HepG2 (cell line): ENCODE results near the gene CHMP5. TPM values are rescaled to one million over a fixed set of nuclear protein-coding genes. Genes with fewer than 3 reads are reported as not detected.
A peak's percentile ranks its signal among the peaks of the same experiment; 100 is the strongest.

Experiments
- ATAC-seq: fragments of 200-7000 bp; cut with Tn5 transposase; 3 replicates; pipeline ENCODE4 v1.9.1; 2020; ENCODE audit warnings: mild to moderate bottlenecking, moderate library complexity
- Bru-seq: library from RNA; stranded (reverse); fragments of 400-500 nt; gene quantifications from one replicate; lab custom pipeline; 2021; lab: Mats Ljungman, UMichigan
- BruChase-seq, 2 experiments: library from RNA; stranded (reverse); fragments of 400-500 nt; gene quantifications; one replicate each; lab custom pipeline; 2021; lab: Mats Ljungman, UMichigan
- BruUV-seq: library from RNA; stranded (reverse); fragments of 400-500 nt; replicated peaks from 2 replicates; lab custom pipeline; 2021; lab: Mats Ljungman, UMichigan
- CTCF ChIA-PET: fragments of 300-600 bp; formaldehyde crosslinking; extraction: SDS; loops from one replicate; lab custom pipeline; 2021; ENCODE audit warnings: low total read pairs, inconsistent platforms, low intra/inter-chr PET ratio; lab: Yijun Ruan, JAX
- POLR2A ChIA-PET: fragments of 350-600 bp; sonication (Branson Sonifier 250); formaldehyde crosslinking; loops from one replicate; lab custom pipeline; 2020; ENCODE audit warnings: antibody characterized with exemption, inconsistent platforms; lab: Yijun Ruan, JAX
- DNase-seq: peaks from one replicate; pipeline ENCODE4 v3.0.0-alpha.2; 2015; ENCODE audit warnings: low spot score
- FAIRE-seq: peaks from 3 replicates; lab custom pipeline; 2011; peaks lifted over from hg19 to GRCh38; lab: Jason Lieb, UNC
- H2AFZ ChIP-seq: one replicate; pipeline ENCODE4 v1.6.1; 2011; ENCODE audit warnings: low read length, inconsistent platforms
- H3K27ac ChIP-seq: fragments of 300-600 bp; 3 replicates; pipeline ENCODE4 v1.8.0; 2011; ENCODE audit warnings: mixed run types, mild to moderate bottlenecking, mixed read lengths, low read length, inconsistent platforms; ENCODE audit not compliant: insufficient read depth; ENCODE audit errors: extremely low read length
- H3K27me3 ChIP-seq, 2 experiments: fragments of 200-600 bp in 1 of 2; 2 replicates in 1 of 2; 3 replicates in 1 of 2; pipeline versions ENCODE4 v1.6.0 to v1.8.0; 2011; ENCODE audit warnings: low read length in 2 of 2, mild to moderate bottlenecking in 2 of 2, moderate library complexity in 2 of 2, inconsistent platforms in 1 of 2; ENCODE audit not compliant: insufficient read depth in 2 of 2, control insufficient read depth in 1 of 2
- H3K36me3 ChIP-seq, 2 experiments: fragments of 200-600 bp in 1 of 2; replicated peaks in 1 of 2; 2 replicates in 1 of 2; 3 replicates in 1 of 2; pipeline versions ENCODE4 v1.5.1 to v1.8.0; 2011; ENCODE audit warnings: low read length in 2 of 2, inconsistent platforms in 1 of 2; ENCODE audit not compliant: insufficient read depth in 2 of 2, control insufficient read depth in 1 of 2
- H3K4me1 ChIP-seq: 2 replicates; pipeline ENCODE4 v1.5.1; 2012; ENCODE audit warnings: low read length, inconsistent platforms; ENCODE audit not compliant: insufficient read depth
- H3K4me2 ChIP-seq: 2 replicates; pipeline ENCODE4 v1.6.0; 2011; ENCODE audit warnings: low read depth, low read length, inconsistent platforms
- H3K4me3 ChIP-seq, 3 experiments: fragments of 200-600 bp in 1 of 3; sonication (generic), shearing (Covaris generic) in 1 of 3; replicated peaks in 1 of 3; 2 replicates each; pipeline ENCODE4 v1.5.1; 2011 to 2016; ENCODE audit warnings: low read length in 3 of 3, inconsistent platforms in 2 of 3, low read depth in 2 of 3, mild to moderate bottlenecking in 2 of 3, control low read depth in 1 of 3, mixed read lengths in 1 of 3; ENCODE audit not compliant: insufficient read depth in 1 of 3
- H3K79me2 ChIP-seq: one replicate; pipeline ENCODE4 v1.6.1; 2011; ENCODE audit warnings: low read length, inconsistent platforms; ENCODE audit not compliant: insufficient read depth
- H3K9ac ChIP-seq: 2 replicates; pipeline ENCODE4 v1.6.0; 2011; ENCODE audit warnings: mild to moderate bottlenecking, low read depth, low read length, inconsistent platforms; ENCODE audit not compliant: insufficient read depth
- H3K9me3 ChIP-seq: 2 replicates; pipeline ENCODE4 v1.5.1; 2012; ENCODE audit warnings: mild to moderate bottlenecking, low read length
- H4K20me1 ChIP-seq: 2 replicates; pipeline ENCODE4 v1.6.0; 2011; ENCODE audit warnings: inconsistent platforms, mild to moderate bottlenecking, low read length, moderate library complexity; ENCODE audit not compliant: insufficient read depth
- ASH2L ChIP-seq: fragments of 300-600, 200-600 bp; sonication (generic); IDR thresholded peaks from 2 replicates; pipeline ENCODE4 v1.7.0; 2017; ENCODE audit warnings: low read depth, mild to moderate bottlenecking, moderate library complexity, mixed read lengths, low read length; ENCODE audit not compliant: insufficient read length
- ISX ChIP-seq: sonication (generic); formaldehyde crosslinking; conservative IDR thresholded peaks from 2 replicates; pipeline ENCODE4 v1.5.0; 2020; ENCODE audit warnings: missing genetic modification reagents
- LRRFIP1 ChIP-seq: sonication (generic); formaldehyde crosslinking; conservative IDR thresholded peaks from 2 replicates; pipeline ENCODE4 v1.4.0; 2020; ENCODE audit warnings: missing genetic modification reagents
- TCF7 ChIP-seq: sonication (generic); IDR thresholded peaks from 2 replicates; pipeline ENCODE4 v1.6.1; 2016; ENCODE audit warnings: antibody characterized with exemption, low read depth
- ZBTB44 ChIP-seq: sonication (generic); formaldehyde crosslinking; IDR thresholded peaks from 2 replicates; pipeline ENCODE4 v1.4.0; 2020; ENCODE audit warnings: missing genetic modification reagents
- ZNF281 ChIP-seq: sonication (generic); formaldehyde crosslinking; IDR thresholded peaks from 2 replicates; pipeline ENCODE4 v1.4.0; 2020; ENCODE audit warnings: missing genetic modification reagents, borderline replicate concordance
- ZSCAN20 ChIP-seq: sonication (generic); formaldehyde crosslinking; IDR thresholded peaks from 2 replicates; pipeline ENCODE4 v1.4.0; 2020; ENCODE audit warnings: missing genetic modification reagents, mild to moderate bottlenecking, borderline replicate concordance
- WGBS: methylation state at CpG from one replicate; pipeline ENCODE4 v1.1.6; 2017; ENCODE audit warnings: low lambda C conversion rate; 5-methylcytosine and 5-hydroxymethylcytosine counted together
- in situ Hi-C: cut with HindIII; loops from 2 replicates; pipeline ENCODE4 v1.10.0; 2017; ENCODE audit warnings: low pct_unique_long_range_greater_than_20kb; ENCODE audit not compliant: extremely low pct_ligation_motif_present
- intact Hi-C: fragments of 100-400 bp; cut with micrococcal nuclease; formaldehyde crosslinking; loops from one replicate; pipeline ENCODE4 v1.10.0; 2022; ENCODE audit not compliant: unreplicated experiment
- long read RNA-seq, 2 experiments: library from RNA in 1 of 2; library from polyadenylated mRNA in 1 of 2; stranded (forward) in 1 of 2; unstranded in 1 of 2; transcript quantifications; one replicate each; pipeline ENCODE4 v2.0.0, GENCODE V29; 2019 to 2022
- polyA minus RNA-seq, 3 experiments: library from RNA; depleted of rRNA, polyadenylated mRNA; stranded (reverse); fragments of >200 nt; gene quantifications; 2 replicates each; pipeline ENCODE4 v1.2.3, GENCODE V29; 2011; ENCODE audit warnings: low replicate concordance in 1 of 3
- polyA plus RNA-seq, 8 experiments: library from polyadenylated mRNA; depleted of rRNA in 3 of 8; stranded (reverse) in 7 of 8; unstranded in 1 of 8; fragments of >200 nt; fragmentation: Illumina TruSeq in 4 of 8; extraction: Trizol in 4 of 8; gene quantifications; 2 replicates each; pipeline versions ENCODE4 v1.2.1 to v1.2.3, GENCODE V29; 2011 to 2016; ENCODE audit warnings: low read depth in 4 of 8, missing spikeins in 1 of 8, mixed read lengths in 1 of 8; ENCODE audit not compliant: insufficient read depth in 1 of 8
- total RNA-seq, 5 experiments: library from RNA; depleted of rRNA; stranded (reverse); fragments of >200 nt; fragmentation: Illumina TruSeq; extraction: Trizol; gene quantifications; 2 replicates each; pipeline ENCODE4 v1.2.3, GENCODE V29; 2016; ENCODE audit warnings: low read depth in 1 of 5

The CHMP5 gene
- total RNA-seq (2016; rRNA removed; fragmentation: Illumina TruSeq; extraction: Trizol) (57.3 and 91.4 TPM in 2 replicates), polyA plus RNA-seq (2011; rRNA removed) (36.1 and 46.0 TPM in 2 replicates), polyA minus RNA-seq (2011; rRNA and poly(A)+ RNA removed; ENCODE audit: low replicate concordance) (7.0 and 11.9 TPM in 2 replicates), Bru-seq, nascent RNA (percentile 74 among the genes with signal in this experiment), BruChase-seq, experiment 1, labeled RNA remaining after a 6-hour chase (percentile 86 among the genes with signal in this experiment), BruChase-seq, experiment 2, labeled RNA remaining after a 2-hour chase (percentile 76 among the genes with signal in this experiment)
- 15.4 and 16.1 TPM in 2 replicates for total RNA-seq (2016; cell fraction: cytosol; rRNA removed; fragmentation: Illumina TruSeq; extraction: Trizol; ENCODE audit: low read depth)
- 59.1 and 93.1 TPM in 2 replicates for total RNA-seq (2016; cell fraction: insoluble cytoplasmic fraction; rRNA removed; fragmentation: Illumina TruSeq; extraction: Trizol)
- total RNA-seq (2016; cell fraction: membrane; rRNA removed; fragmentation: Illumina TruSeq; extraction: Trizol): 15.5 and 22.5 TPM in 2 replicates
- 19.9 and 22.9 TPM in 2 replicates for total RNA-seq (2016; cell fraction: nucleus; rRNA removed; fragmentation: Illumina TruSeq; extraction: Trizol)
- polyA plus RNA-seq (2011; cell fraction: cytosol; rRNA removed): 25.0 and 39.0 TPM in 2 replicates
- 9.7 and 13.5 TPM in 2 replicates for polyA plus RNA-seq (2011; cell fraction: nucleus; rRNA removed)
- 60.6 and 62.8 TPM in 2 replicates for polyA plus RNA-seq (2012)
- polyA plus RNA-seq (2016; cell fraction: cytosol; fragmentation: Illumina TruSeq; extraction: Trizol; ENCODE audit: low read depth): 9.9 and 11.6 TPM in 2 replicates
- 88.3 and 97.0 TPM in 2 replicates for polyA plus RNA-seq (2016; cell fraction: insoluble cytoplasmic fraction; fragmentation: Illumina TruSeq; extraction: Trizol; ENCODE audit: low read depth)
- 13.7 and 14.0 TPM in 2 replicates for polyA plus RNA-seq (2016; cell fraction: membrane; fragmentation: Illumina TruSeq; extraction: Trizol; ENCODE audit: low read depth)
- polyA plus RNA-seq (2016; cell fraction: nucleus; fragmentation: Illumina TruSeq; extraction: Trizol; ENCODE audit: insufficient read depth, low read depth): 41.6 and 43.1 TPM in 2 replicates
- polyA minus RNA-seq (2011; cell fraction: cytosol; rRNA and poly(A)+ RNA removed): 18.4 and 18.5 TPM in 2 replicates
- 13.6 and 14.7 TPM in 2 replicates for polyA minus RNA-seq (2011; cell fraction: nucleus; rRNA and poly(A)+ RNA removed)
- long read RNA-seq, experiment 1, transcript CHMP5-201 (8 exons, 1,477 nt): major isoform, 99 of 106 reads
- long read RNA-seq, experiment 1, partial matches to known transcripts: 1 of 106 reads
- long read RNA-seq, experiment 1, other reads (novel, unspliced or antisense): 2 of 106 reads
- long read RNA-seq, experiment 2, transcript CHMP5-201 (8 exons, 1,477 nt): major isoform, 36 of 73 reads
- long read RNA-seq, experiment 2, partial matches to known transcripts: 7 of 73 reads
- long read RNA-seq, experiment 2, other reads (novel, unspliced or antisense): 30 of 73 reads

- ATAC-seq: peak; percentile 94
- Histone ChIP-seq H3K27me3 (no peaks in the 10 kb centered on the region; a peak in 1 of 5 replicates), H3K27ac (peak within 1 kb of the TSS; percentile 82), H3K9me3 (no peaks in the 10 kb centered on the region), H3K36me3 (peaks cover 8 to 41% of the 10 kb centered on the region in 2 experiments), H3K4me2 (peak within 1 kb of the TSS; percentile 96), H3K4me3 (peak within 1 kb of the TSS; percentile 89 to 100 (median 98)), H3K4me1 (peaks cover 30% of the 10 kb centered on the region), H3K79me2 (peaks cover 37% of the 10 kb centered on the region), H4K20me1 (no peaks in the 10 kb centered on the region), H3K9ac (peak within 1 kb of the TSS; percentile 91), H2AFZ (no peak within 1 kb of the TSS)
- peak; percentile 98 for DNase-seq
- FAIRE-seq: peak; percentile 91
- no TSS peak for BruUV-seq
- in situ Hi-C loops (no loop called here), intact Hi-C loops (loop anchor here (5.0 kb wide), 1 partner anchor 37 kb away; no protein-coding TSS in a partner anchor)
- POLR2A ChIA-PET: interaction anchor here (1.0 to 2.1 kb wide), 10 partner anchors 12 to 240 kb away, joined by 3 to 14 read pairs (median 4); partner anchors contain the start of genes DNAJA1, NFX1, NOL6 and SMU1
- CTCF ChIA-PET: interaction anchor here (1.3 kb wide), 1 partner anchor 35 kb away, joined by 4 read pairs; no protein-coding TSS in a partner anchor
- under 1% methylated on average over 31 of the region's 67 CpGs for WGBS
- TF ChIP-seq TCF7: no peak
- TF ChIP-seq ZNF281 (CRISPR knock-in tag): no peak
- no peak for TF ChIP-seq LRRFIP1
- no peak for TF ChIP-seq ZBTB44 (CRISPR knock-in tag)
- TF ChIP-seq ISX (CRISPR knock-in tag): no peak
- TF ChIP-seq ASH2L: peak; percentile 32
- 0 out of 2 replicates have a peak, but pooled peaks have one; percentile 23 for TF ChIP-seq ZSCAN20
Observed at GRCh38 chr9:33264473-33265177, at the start of gene CHMP5, which contains the start of gene BAG1. Gene CHMP5 (plus strand): TSS chr9:33265049. CDS start chr9:33265079, 30 bp downstream. Gene BAG1 (minus strand): TSS chr9:33264708.
